MCF 10A (cell line): Measurements from ENCODE around the gene CPSF4. TPM values are rescaled to one million over a fixed set of nuclear protein-coding genes. Genes with fewer than 3 reads are reported as not detected.

Source experiments
- BruUV-seq: library from RNA; stranded (reverse); fragments of 400-500 nt; replicated peaks from 2 replicates; lab custom pipeline; 2021; lab: Mats Ljungman, UMichigan
- CTCF ChIA-PET: fragments of 300-600 bp; sonication (Branson Sonifier 250); formaldehyde crosslinking; extraction: SDS; loops from one replicate; lab custom pipeline; 2021; ENCODE audit warnings: antibody characterized with exemption, inconsistent platforms; lab: Yijun Ruan, JAX
- POLR2A ChIA-PET: fragments of 300-600, 350-650 bp; sonication (Branson Sonifier 250); formaldehyde crosslinking; extraction: SDS; loops from one replicate; lab custom pipeline; 2020; ENCODE audit warnings: antibody characterized with exemption, inconsistent platforms; lab: Yijun Ruan, JAX
- DNase-seq: peaks from one replicate; pipeline ENCODE4 v3.0.0-alpha.2; 2018; ENCODE audit not compliant: unreplicated experiment
- H3K27ac Mint-ChIP-seq: one replicate; pipeline ENCODE4 v1.8.0; 2022; ENCODE audit warnings: mild to moderate bottlenecking, low read depth, mixed read lengths; ENCODE audit not compliant: unreplicated experiment
- H3K27me3 Mint-ChIP-seq: one replicate; pipeline ENCODE4 v1.8.0; 2022; ENCODE audit warnings: mixed read lengths; ENCODE audit not compliant: insufficient read depth, unreplicated experiment
- H3K36me3 Mint-ChIP-seq: one replicate; pipeline ENCODE4 v1.8.0; 2022; ENCODE audit warnings: mild to moderate bottlenecking, moderate library complexity, mixed read lengths; ENCODE audit not compliant: insufficient read depth, unreplicated experiment
- H3K4me1 Mint-ChIP-seq: one replicate; pipeline ENCODE4 v1.8.0; 2022; ENCODE audit warnings: mixed read lengths; ENCODE audit not compliant: insufficient read depth, unreplicated experiment
- H3K4me3 Mint-ChIP-seq: one replicate; pipeline ENCODE4 v1.8.0; 2022; ENCODE audit warnings: mild to moderate bottlenecking, moderate library complexity, mixed read lengths; ENCODE audit not compliant: unreplicated experiment
- H3K9me3 Mint-ChIP-seq: one replicate; pipeline ENCODE4 v1.8.0; 2022; ENCODE audit warnings: mixed read lengths; ENCODE audit not compliant: unreplicated experiment
- intact Hi-C: fragments of 100-400 bp; cut with micrococcal nuclease; formaldehyde crosslinking; loops from 2 replicates; pipeline ENCODE4 v1.14.1; 2022
- total RNA-seq: library from RNA; stranded (reverse); gene quantifications from 2 replicates; pipeline ENCODE4 v1.2.3, GENCODE V29; 2022
- TF ChIP-seq, protein P1 (sequence below): fragments of 200-600 bp; IDR thresholded peaks from one replicate; pipeline ENCODE4 v1.8.0; 2022; ENCODE audit warnings: antibody characterized with exemption, mild to moderate bottlenecking; ENCODE audit not compliant: unreplicated experiment

CPSF4 gene
- total RNA-seq, 1 experiment from 2014 or later = 62.6 TPM

DNA sequence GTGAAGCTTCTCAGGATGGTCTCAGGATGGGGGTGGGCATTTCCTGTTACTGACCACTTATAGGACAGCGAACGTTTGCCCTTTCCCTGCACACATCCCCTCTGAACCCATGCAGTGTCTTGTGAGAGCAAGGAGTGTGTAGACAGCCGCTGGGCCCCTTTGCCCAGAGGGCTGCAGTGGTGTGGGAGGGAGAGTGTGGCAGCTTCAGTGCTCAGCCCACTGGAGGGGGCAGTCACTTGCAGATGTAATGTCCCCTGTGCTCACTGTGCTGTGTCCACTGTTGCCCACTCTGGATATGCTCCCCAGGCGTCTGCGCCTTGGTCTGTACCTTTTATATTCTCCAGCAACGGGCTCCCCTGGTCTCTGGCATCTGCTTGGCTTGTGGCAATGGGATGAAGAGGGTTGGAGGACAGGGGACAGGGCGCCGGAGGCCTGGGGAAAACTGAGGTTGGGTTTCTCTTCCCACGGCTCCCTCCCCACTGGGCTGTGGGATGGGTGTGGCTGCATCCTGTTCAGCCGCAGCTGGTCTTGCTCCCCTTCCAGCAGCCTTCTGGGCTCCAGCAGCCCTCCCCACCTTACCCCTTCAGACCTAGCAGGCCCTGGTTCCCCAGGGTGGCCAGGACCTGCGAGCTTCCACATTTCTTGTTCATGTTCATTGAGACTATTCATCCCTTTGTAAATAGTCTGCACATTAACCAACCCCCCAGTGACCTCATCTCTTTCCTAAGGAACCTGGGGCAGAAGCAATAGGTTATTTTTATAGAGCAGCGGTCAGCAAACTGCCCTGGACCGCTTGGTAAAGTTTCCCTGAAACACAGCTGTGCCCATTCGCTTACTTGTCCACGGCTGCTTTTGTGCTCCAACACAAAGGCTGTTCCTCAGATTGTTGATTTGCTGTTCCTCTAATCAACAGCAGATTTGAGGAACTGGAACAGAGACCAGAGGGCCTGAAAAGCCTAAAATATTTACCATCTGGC is 40.0 kb downstream of the CPSF4 start:
- CTCF ChIA-PET = no interaction called here
- Mint-ChIP-seq H3K4me3 (no peak overlapping the region), H3K27ac (no peak overlapping the region), H3K9me3 (no peaks in the 10 kb centered on the region), H3K4me1 (no peaks in the 10 kb centered on the region), H3K36me3 (peaks cover 58% of the 10 kb centered on the region), H3K27me3 (no peaks in the 10 kb centered on the region)
- POLR2A ChIA-PET = no interaction called here
- no TSS peak for BruUV-seq
- no peak for DNase-seq
- TF ChIP-seq, protein P1, sequence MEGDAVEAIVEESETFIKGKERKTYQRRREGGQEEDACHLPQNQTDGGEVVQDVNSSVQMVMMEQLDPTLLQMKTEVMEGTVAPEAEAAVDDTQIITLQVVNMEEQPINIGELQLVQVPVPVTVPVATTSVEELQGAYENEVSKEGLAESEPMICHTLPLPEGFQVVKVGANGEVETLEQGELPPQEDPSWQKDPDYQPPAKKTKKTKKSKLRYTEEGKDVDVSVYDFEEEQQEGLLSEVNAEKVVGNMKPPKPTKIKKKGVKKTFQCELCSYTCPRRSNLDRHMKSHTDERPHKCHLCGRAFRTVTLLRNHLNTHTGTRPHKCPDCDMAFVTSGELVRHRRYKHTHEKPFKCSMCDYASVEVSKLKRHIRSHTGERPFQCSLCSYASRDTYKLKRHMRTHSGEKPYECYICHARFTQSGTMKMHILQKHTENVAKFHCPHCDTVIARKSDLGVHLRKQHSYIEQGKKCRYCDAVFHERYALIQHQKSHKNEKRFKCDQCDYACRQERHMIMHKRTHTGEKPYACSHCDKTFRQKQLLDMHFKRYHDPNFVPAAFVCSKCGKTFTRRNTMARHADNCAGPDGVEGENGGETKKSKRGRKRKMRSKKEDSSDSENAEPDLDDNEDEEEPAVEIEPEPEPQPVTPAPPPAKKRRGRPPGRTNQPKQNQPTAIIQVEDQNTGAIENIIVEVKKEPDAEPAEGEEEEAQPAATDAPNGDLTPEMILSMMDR = no peak
- intact Hi-C loops = loop anchor here (10.0 kb wide), 1 partner anchor 136 kb away; the partner anchor contains the start of gene ZSCAN25

DNA sequence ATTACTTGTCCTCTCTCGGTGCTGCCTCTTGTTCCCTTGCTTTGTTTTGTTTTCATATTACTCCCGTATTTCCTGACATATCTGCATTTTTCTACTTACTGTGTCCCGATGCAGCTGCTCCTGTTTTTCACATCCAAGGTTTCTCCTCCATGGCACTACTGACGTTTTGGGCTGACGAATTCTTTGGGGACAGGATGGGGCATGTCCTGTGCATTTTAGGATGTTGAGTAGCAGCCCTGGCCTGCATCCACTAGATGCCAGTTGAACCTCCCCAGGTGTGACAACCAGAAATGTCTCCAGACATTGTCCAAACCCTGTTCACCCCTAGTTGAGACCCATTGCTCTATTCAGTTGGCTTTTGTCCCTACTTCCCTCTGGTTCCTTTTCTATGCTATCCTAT is 46.4 kb downstream of the CPSF4 start:
- Mint-ChIP-seq H3K4me3 (no peak overlapping the region), H3K27ac (no peak overlapping the region), H3K36me3 (peaks cover 27% of the 10 kb centered on the region), H3K4me1 (peaks cover 6% of the 10 kb centered on the region), H3K27me3 (no peaks in the 10 kb centered on the region), H3K9me3 (peaks cover 8% of the 10 kb centered on the region)
- POLR2A ChIA-PET = interaction anchor here (0.9 to 3.2 kb wide), 2 partner anchors 11 to 15 kb away, joined by 4 to 18 read pairs; partner anchors contain the start of gene ZNF394
- DNase-seq = no peak
- intact Hi-C loops = no loop called here
- BruUV-seq = no TSS peak
- CTCF ChIA-PET = no interaction called here
- TF ChIP-seq, protein P1 = no peak

- DNase-seq = no peak
- intact Hi-C loops = no loop called here
- no TSS peak for BruUV-seq
Measured at GRCh38 chr7:99489235-99489634, 50.5 kb downstream of the CPSF4 start.

More at GRCh38 chr7:99489235-99489634, 50.5 kb downstream of the CPSF4 start:
- Mint-ChIP-seq H3K9me3 (peaks cover 8% of the 10 kb centered on the region), H3K4me3 (no peak overlapping the region), H3K36me3 (peaks cover 37% of the 10 kb centered on the region), H3K4me1 (peaks cover 6% of the 10 kb centered on the region), H3K27ac (no peak overlapping the region), H3K27me3 (no peaks in the 10 kb centered on the region)
- TF ChIP-seq, protein P1 = no peak
- ChIA-PET CTCF (no interaction called here), POLR2A (interaction anchor here (0.9 to 2.4 kb wide), 3 partner anchors 9 to 24 kb away, joined by 3 to 10 read pairs (median 4); partner anchors contain the start of genes ATP5MF and ZNF394)
